NCI-H1048 (cell line): Measurements from ENCODE around the gene SMG9.

ENCODE experiments used
- DNase-seq: peaks from one replicate; lab custom pipeline; 2025; lab: John Stamatoyannopoulos, UW

The SMG9 gene

GRCh38 chr19:43721469-43722048 is 33.2 kb downstream of the SMG9 start:
- no peak for DNase-seq

- DNase-seq = no peak
These were observed 33.8 kb downstream of the SMG9 start for GRCh38 chr19:43720936-43721335.

- no peak for DNase-seq
These were observed 34.8 kb downstream of the SMG9 start for GRCh38 chr19:43719918-43720317.

- DNase-seq = no peak
These were observed 35.3 kb downstream of the SMG9 start for GRCh38 chr19:43719378-43719868.

GRCh38 chr19:43718627-43719377 is 36.0 kb downstream of the SMG9 start:
- no peak for DNase-seq

GRCh38 chr19:43715776-43716175 is 39.0 kb downstream of the SMG9 start, which contains the start of gene IRGC:
Gene IRGC, plus strand, starts transcription at chr19:43716076. Its CDS starts 2,483 bp downstream, at chr19:43718559.
- DNase-seq = no peak

GRCh38 chr19:43713208-43713607 is 41.6 kb downstream of the SMG9 start:
- no peak for DNase-seq

GRCh38 chr19:43711751-43712355 is 42.9 kb downstream of the SMG9 start:
- no peak for DNase-seq

GRCh38 chr19:43708716-43709115 is 46.0 kb downstream of the SMG9 start:
- no peak for DNase-seq

- no peak for DNase-seq
These were observed 47.5 kb downstream of the SMG9 start for GRCh38 chr19:43707158-43707712.

GRCh38 chr19:43705729-43706128 is 49.0 kb downstream of the SMG9 start:
- no peak for DNase-seq

GRCh38 chr19:43704002-43704705 is 50.6 kb downstream of the SMG9 start:
- no peak for DNase-seq

- no peak for DNase-seq
These were observed 54.3 kb downstream of the SMG9 start for GRCh38 chr19:43700395-43701000.

- DNase-seq = no peak
These were observed 55.0 kb downstream of the SMG9 start for GRCh38 chr19:43699506-43700394.

- DNase-seq = no peak
These were observed 57.5 kb downstream of the SMG9 start for GRCh38 chr19:43697295-43697694.

- DNase-seq = no peak
These were observed 58.6 kb downstream of the SMG9 start for GRCh38 chr19:43695985-43696704.

GRCh38 chr19:43694553-43694952 is 60.2 kb downstream of the SMG9 start:
- DNase-seq = no peak

- DNase-seq = no peak
These were observed 61.9 kb downstream of the SMG9 start for GRCh38 chr19:43692877-43693276.

GRCh38 chr19:43692385-43692784 is 62.4 kb downstream of the SMG9 start:
- no peak for DNase-seq

GRCh38 chr19:43691755-43692154 is 63.0 kb downstream of the SMG9 start:
- no peak for DNase-seq
